Lower leg skin (tissue), 4 donors: ENCODE data around the gene ADGRL4. TPM values are rescaled to one million over a fixed set of nuclear protein-coding genes. Genes with fewer than 3 reads are reported as not detected.
"Not testable (repeated sequence)": the region's sequence is repeated elsewhere in the genome, so short reads cannot be mapped to it uniquely, and the experiment has no call there.

Experiments used
- DNase-seq, 2 donors: peaks; one replicate each; pipeline ENCODE4 v3.0.0-alpha.2; 2019; ENCODE audit warnings: low spot score in 2 of 2
- H3K4me3 ChIP-seq: fragments of 200-600 bp; sonication (generic); 2 replicates; pipeline ENCODE4 v1.5.1; 2017; ENCODE audit warnings: mild to moderate bottlenecking, low read depth; ENCODE audit not compliant: poor library complexity, severe bottlenecking
- POLR2A ChIP-seq, 2 donors: fragments of 450-650 bp; IDR thresholded peaks; one replicate each; pipeline ENCODE4 v1.6.1; 2016 to 2017; ENCODE audit warnings: antibody characterized with exemption in 2 of 2, mild to moderate bottlenecking in 1 of 2, moderate library complexity in 1 of 2
- WGBS, 2 donors: methylation state at CpG; one replicate each; pipeline ENCODE4 v1.1.5; 2018; 5-methylcytosine and 5-hydroxymethylcytosine counted together
- intact Hi-C: fragments of 100-400 bp; cut with DNase I; formaldehyde crosslinking; loops from one replicate; pipeline ENCODE4 v1.15.0; 2023; ENCODE audit warnings: low total_unique reads
- total RNA-seq, 4 donors: library from RNA; depleted of rRNA; stranded (reverse); fragments of >200 nt; gene quantifications; one replicate each; pipeline ENCODE4 v1.1.0, GENCODE V29; 2016
- TF ChIP-seq, protein P1 (sequence below), 3 donors: fragments of 450-650 bp; IDR thresholded peaks; one replicate each; pipeline ENCODE4 v1.5.1; 2016; ENCODE audit warnings: antibody characterized with exemption in 3 of 3, mild to moderate bottlenecking in 3 of 3, moderate library complexity in 2 of 3

The ADGRL4 gene
- total RNA-seq, 4 donors from 2014 or later: 6.7 to 16.6 (median 9.7) TPM

DNA sequence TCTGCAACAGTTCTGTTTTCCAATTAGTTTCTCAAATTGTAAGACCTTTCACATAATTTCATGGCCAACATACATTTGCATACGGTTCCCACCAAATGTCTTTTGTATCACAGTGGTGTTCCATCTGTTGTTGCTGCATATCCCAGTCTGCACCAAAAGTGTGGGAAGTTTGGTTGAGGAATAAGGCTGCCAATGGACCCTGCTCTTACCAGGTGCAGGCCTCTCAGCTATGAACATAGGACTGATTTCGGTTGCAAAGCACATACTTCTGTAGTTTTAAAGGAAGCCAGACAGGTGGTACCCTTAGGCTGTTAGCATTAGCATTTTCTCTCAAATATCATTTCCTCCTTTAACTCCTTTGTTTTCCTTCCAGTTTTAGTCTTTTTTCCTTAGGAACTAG, 33.8 kb downstream of the ADGRL4 start:
- DNase-seq: no peak
- TF ChIP-seq POLR2A (IDR thresholded peaks at IDR 0.05): no peak
- TF ChIP-seq, protein P1, sequence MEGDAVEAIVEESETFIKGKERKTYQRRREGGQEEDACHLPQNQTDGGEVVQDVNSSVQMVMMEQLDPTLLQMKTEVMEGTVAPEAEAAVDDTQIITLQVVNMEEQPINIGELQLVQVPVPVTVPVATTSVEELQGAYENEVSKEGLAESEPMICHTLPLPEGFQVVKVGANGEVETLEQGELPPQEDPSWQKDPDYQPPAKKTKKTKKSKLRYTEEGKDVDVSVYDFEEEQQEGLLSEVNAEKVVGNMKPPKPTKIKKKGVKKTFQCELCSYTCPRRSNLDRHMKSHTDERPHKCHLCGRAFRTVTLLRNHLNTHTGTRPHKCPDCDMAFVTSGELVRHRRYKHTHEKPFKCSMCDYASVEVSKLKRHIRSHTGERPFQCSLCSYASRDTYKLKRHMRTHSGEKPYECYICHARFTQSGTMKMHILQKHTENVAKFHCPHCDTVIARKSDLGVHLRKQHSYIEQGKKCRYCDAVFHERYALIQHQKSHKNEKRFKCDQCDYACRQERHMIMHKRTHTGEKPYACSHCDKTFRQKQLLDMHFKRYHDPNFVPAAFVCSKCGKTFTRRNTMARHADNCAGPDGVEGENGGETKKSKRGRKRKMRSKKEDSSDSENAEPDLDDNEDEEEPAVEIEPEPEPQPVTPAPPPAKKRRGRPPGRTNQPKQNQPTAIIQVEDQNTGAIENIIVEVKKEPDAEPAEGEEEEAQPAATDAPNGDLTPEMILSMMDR (IDR thresholded peaks at IDR 0.05): no peak
- 39 to 70% methylated on average over 2 of the region's 2 CpGs for WGBS, 2 donors
- H3K4me3 ChIP-seq: no peak overlapping the region
- intact Hi-C loops: no loop called here

DNA sequence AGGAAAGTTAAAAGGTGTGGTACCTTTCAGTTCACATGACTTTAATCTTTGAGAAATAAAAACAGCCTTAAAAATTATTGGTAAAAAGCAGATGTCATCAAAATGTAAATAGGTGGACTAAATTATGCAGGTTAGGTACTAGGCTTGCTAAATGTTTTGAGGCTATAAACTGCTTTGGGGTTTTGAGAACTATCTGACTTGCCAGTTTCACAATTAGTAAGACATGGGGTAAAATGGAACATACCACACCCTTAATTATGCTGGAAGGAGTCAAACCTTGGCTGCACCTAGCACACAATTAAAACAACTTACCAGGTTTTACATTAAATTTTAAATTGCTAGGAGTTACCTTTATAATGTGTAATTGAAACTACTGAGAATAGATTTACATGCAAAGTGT, 39.4 kb downstream of the ADGRL4 start:
- intact Hi-C loops: not testable (repeated sequence)

DNA sequence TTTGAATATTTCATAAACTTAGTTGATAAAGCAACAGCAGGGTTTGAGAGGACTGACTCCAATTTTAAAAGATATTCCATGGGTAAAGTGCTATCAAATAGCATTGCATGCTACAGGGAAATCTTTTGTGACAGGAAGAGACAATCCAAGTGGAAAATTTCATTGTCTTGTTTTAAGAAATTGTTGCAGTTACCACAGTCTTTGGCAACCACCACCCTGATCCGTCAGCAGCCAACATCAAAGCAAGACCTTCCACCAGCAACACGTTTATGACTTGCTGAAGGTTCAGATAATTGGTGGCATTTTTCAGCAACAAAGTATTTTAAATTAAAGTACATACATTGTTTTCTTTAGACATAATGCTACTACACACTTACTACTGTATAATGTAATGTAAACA, 47.8 kb downstream of the ADGRL4 start:
- no peak for DNase-seq
- 18% methylated on average over 2 of the region's 2 CpGs for WGBS, 2 donors
- no peak overlapping the region for H3K4me3 ChIP-seq
- TF ChIP-seq, protein P1 (IDR thresholded peaks at IDR 0.05): no peak
- TF ChIP-seq POLR2A (IDR thresholded peaks at IDR 0.05): no peak
- intact Hi-C loops: no loop called here

More for the DNA sequence above, 39.4 kb downstream of the ADGRL4 start:
- not testable (repeated sequence) for DNase-seq, H3K4me3 ChIP-seq

DNA sequence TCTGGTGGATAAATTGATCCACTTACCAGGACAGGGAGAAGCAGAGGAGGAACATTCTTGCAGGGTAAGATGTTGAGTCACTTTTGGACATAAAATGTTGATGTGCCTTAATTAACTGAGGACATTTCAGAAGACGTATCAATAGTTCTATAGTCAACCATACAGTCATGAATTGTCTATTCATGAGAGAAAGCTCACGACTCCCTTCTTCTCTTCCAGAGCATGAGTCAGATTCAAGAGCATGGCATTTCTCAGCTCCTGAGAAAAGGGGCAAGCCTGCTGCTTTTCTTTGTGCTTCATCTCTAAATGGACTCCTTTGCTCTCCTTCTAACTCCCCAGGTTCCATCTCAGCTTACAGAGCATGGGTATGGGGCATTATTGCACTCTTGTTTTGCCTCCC, 55.7 kb downstream of the ADGRL4 start:
- 81 to 83% methylated on average over 2 of the region's 2 CpGs for WGBS, 2 donors
- no peak for DNase-seq
- intact Hi-C loops: no loop called here
- TF ChIP-seq, protein P1 (IDR thresholded peaks at IDR 0.05): no peak
- TF ChIP-seq POLR2A (IDR thresholded peaks at IDR 0.05): no peak
- no peak overlapping the region for H3K4me3 ChIP-seq

DNA sequence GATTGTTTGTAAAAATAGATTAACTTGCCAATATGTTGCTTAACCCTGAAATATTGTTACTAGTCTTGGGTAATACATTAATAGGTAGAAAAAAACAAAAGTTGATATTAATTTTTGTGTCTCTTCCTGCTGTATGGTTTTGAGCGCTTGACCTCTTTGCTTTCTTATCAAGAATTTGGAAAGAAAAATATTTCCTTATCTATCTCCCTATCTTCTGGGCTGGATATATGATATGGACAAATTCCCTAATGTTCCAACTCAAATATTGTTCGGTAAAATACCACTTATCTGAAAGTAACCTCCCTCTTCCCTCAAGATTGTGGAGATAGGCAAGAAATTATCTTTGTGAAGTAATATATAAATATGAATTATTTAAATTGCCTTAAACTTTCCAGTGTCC, 57.3 kb downstream of the ADGRL4 start:
- no peak for TF ChIP-seq POLR2A (IDR thresholded peaks at IDR 0.05)
- TF ChIP-seq, protein P1 (IDR thresholded peaks at IDR 0.05): no peak
- intact Hi-C loops: no loop called here
- no peak overlapping the region for H3K4me3 ChIP-seq
- WGBS, 2 donors: 95% methylated on average over 2 of the region's 2 CpGs
- DNase-seq: no peak

DNA sequence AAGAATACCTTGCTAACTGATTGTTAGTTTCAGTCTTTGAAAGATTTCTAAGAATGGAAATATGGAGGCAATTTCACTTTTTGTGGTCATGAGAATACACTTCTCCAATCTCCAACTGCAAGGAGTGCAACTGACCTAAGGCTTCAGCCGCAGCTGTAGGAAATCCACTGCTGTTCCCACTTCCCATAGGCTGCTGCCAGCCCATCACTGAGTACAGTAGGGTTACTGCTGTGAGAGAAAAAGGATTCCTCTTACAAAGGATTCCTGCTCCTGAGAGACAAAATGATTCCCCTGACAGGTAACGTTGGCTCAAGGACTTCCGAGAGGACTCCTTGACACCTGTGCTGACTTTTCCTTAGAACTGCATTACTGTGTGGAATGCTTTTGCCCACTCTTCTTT, 87.4 kb downstream of the ADGRL4 start:
- TF ChIP-seq, protein P1 (IDR thresholded peaks at IDR 0.05): no peak
- no peak for TF ChIP-seq POLR2A (IDR thresholded peaks at IDR 0.05)
- DNase-seq: no peak
- no peak overlapping the region for H3K4me3 ChIP-seq
- WGBS, 2 donors: 83 to 85% methylated on average over 3 of the region's 3 CpGs
- intact Hi-C loops: no loop called here
